NK-92 treated with Interleukin-12 subunit alpha and Interleukin-12 subunit beta, amount 100 ng/mL, for 24 hours (cell line): ENCODE measurements around the gene CACNA1E.
"Not testable (repeated sequence)": the region's sequence is repeated elsewhere in the genome, so short reads cannot be mapped to it uniquely, and the experiment has no call there.

ENCODE experiments used
- DNase-seq: peaks from one replicate; lab custom pipeline; 2025; lab: John Stamatoyannopoulos, UW

CACNA1E gene

GRCh38 chr1:181813266-181813665, 329.9 kb downstream of the CACNA1E start:
- no peak for DNase-seq

- DNase-seq: no peak
Measured at GRCh38 chr1:181816608-181817007, 333.3 kb downstream of the CACNA1E start.

- DNase-seq: no peak
Measured at GRCh38 chr1:181817091-181817490, 333.8 kb downstream of the CACNA1E start.

GRCh38 chr1:181818459-181818858, 335.1 kb downstream of the CACNA1E start:
- no peak for DNase-seq

- DNase-seq: no peak
Measured at GRCh38 chr1:181818943-181819342, 335.6 kb downstream of the CACNA1E start.

GRCh38 chr1:181821701-181822100, 338.4 kb downstream of the CACNA1E start:
- no peak for DNase-seq

- not testable (repeated sequence) for DNase-seq
Measured at GRCh38 chr1:181832173-181832880, 349.0 kb downstream of the CACNA1E start.

- no peak for DNase-seq
Measured at GRCh38 chr1:181846001-181846645, 362.8 kb downstream of the CACNA1E start.

GRCh38 chr1:181846681-181847080, 363.4 kb downstream of the CACNA1E start:
- no peak for DNase-seq

- no peak for DNase-seq
Measured at GRCh38 chr1:181849071-181849470, 365.8 kb downstream of the CACNA1E start.

GRCh38 chr1:181854212-181854611, 370.9 kb downstream of the CACNA1E start:
- DNase-seq: not testable (repeated sequence)

GRCh38 chr1:181855380-181855779, 372.1 kb downstream of the CACNA1E start:
- no peak for DNase-seq
